Measurements from ENCODE around the gene DERL2. TPM values are rescaled to one million over a fixed set of nuclear protein-coding genes. Genes with fewer than 3 reads are reported as not detected.

The DERL2 gene
- total and polyA plus RNA-seq, 2 of the 4 experiments (the other 2 are of a cell fraction), result 27.4 to 44.2 TPM

- CTCF ChIA-PET, result no interaction called here
- Histone ChIP-seq H4K20me1 (ENCODE audit: insufficient read depth, low read length) (peaks cover 6% of the 10 kb centered on the region; the same call in 1 of the 2 replicates), H3K36me3 (ENCODE audit: control insufficient read depth, insufficient read depth, low read length) (peaks cover 45% of the 10 kb centered on the region), H4K5ac (ENCODE audit: low read depth, low read length) (no peak overlapping the region), H2AFZ (replicated peaks; ENCODE audit: low read length, poor library complexity) (no peak overlapping the region), H2BK20ac (ENCODE audit: low read depth, low read length) (no peak overlapping the region), H3K4ac (ENCODE audit: low read depth, low read length) (no peak overlapping the region), H3K4me2 (ENCODE audit: low read depth, low read length) (no peak overlapping the region), H3K9ac (ENCODE audit: low read depth, low read length) (no peak overlapping the region), H3K14ac (replicated peaks; ENCODE audit: low read depth, low read length) (no peak overlapping the region), H2BK5ac (ENCODE audit: low read depth, low read length, poor library complexity, severe bottlenecking) (no peak overlapping the region), H3K9me1 (ENCODE audit: insufficient read depth, low read length) (peaks cover 24% of the 10 kb centered on the region), H3K27me3 (ENCODE audit: control insufficient read depth, insufficient read depth, low read length) (no peaks in the 10 kb centered on the region), H2AK9ac (replicated peaks; ENCODE audit: low read depth, low read length, poor library complexity) (no peak overlapping the region), H3K23ac (ENCODE audit: low read depth, low read length) (no peak overlapping the region), H3K4me1 (ENCODE audit: control insufficient read depth, insufficient read depth, low read length) (peaks cover 6% of the 10 kb centered on the region), H3K79me1 (ENCODE audit: low read depth in 1 of 2, low read length in 2 of 2) (peaks cover 48 to 75% of the 10 kb centered on the region in 2 experiments), H2BK15ac (ENCODE audit: low read depth, low read length) (no peak overlapping the region), H3K27ac (ENCODE audit: insufficient read depth, low read length) (no peak overlapping the region), H4K91ac (ENCODE audit: insufficient read depth, low read depth, low read length) (no peak overlapping the region), H3K4me3 (ENCODE audit: insufficient read depth, low read depth, low read length) (no peak overlapping the region), H2AK5ac (ENCODE audit: low read depth, low read length) (no peak overlapping the region), H4K8ac (ENCODE audit: low read depth in 2 of 2, low read length in 2 of 2) (no peak overlapping the region), H3K9me3 (ENCODE audit: control insufficient read depth, insufficient read depth, low read length) (no peaks in the 10 kb centered on the region), H3K56ac (ENCODE audit: extremely low read depth, insufficient read depth, low read length) (no peak overlapping the region), H3K18ac (ENCODE audit: low read depth, low read length) (no peak overlapping the region), H2BK120ac (ENCODE audit: low read depth, low read length) (no peak overlapping the region)
- peak; percentile 69 for DNase-seq
- intact Hi-C loops (cut with micrococcal nuclease), result no loop called here
- TF ChIP-seq CEBPB (IDR thresholded peaks at IDR 0.05; ENCODE audit: low read depth, low read length), result no peak
- 0 out of 2 replicates have a peak, but pooled peaks have one; percentile 10 for TF ChIP-seq BHLHE40 (IDR thresholded peaks at IDR 0.05; ENCODE audit: low read depth, low read length)
- no peak for TF ChIP-seq CTCF (conservative IDR thresholded peaks at IDR 0.05; ENCODE audit: low read depth, low read length)
- TF ChIP-seq ELK1 (IDR thresholded peaks at IDR 0.05; ENCODE audit: borderline replicate concordance, low read depth, low read length), result no peak
- TF ChIP-seq RAD21 (IDR thresholded peaks at IDR 0.05; ENCODE audit: low read length), result no peak
- peak; percentile 40; the same call in 1 of the 2 replicates for TF ChIP-seq MXI1 (IDR thresholded peaks at IDR 0.05; ENCODE audit: borderline replicate concordance, low read depth, low read length)
- no peak for TF ChIP-seq RCOR1 (IDR thresholded peaks at IDR 0.05; ENCODE audit: insufficient replicate concordance, low read length)
- TF ChIP-seq POLR2A (IDR thresholded peaks at IDR 0.05; ENCODE audit: low read depth, low read length), result no peak
- no TSS peak for BruUV-seq (replicated peaks)
- dilution Hi-C loops (cut with HindIII; ENCODE audit: low sequenced_read_pairs, unreplicated experiment), result no loop called here
- in situ Hi-C loops (cut with MboI; ENCODE audit: low sequenced_read_pairs), result no loop called here
- no peak; the same call in 1 of the 2 replicates for ATAC-seq (ENCODE audit: low read depth)
- POLR2A ChIA-PET (ENCODE audit: unreplicated experiment), result no interaction called here
- no CpG with 5 or more reads among the region's 1 CpG for WGBS, 2 experiments (ENCODE audit: extremely low coverage in 2 of 2, insufficient read length in 1 of 2)
Observed at GRCh38 chr17:5424909-5425308, 61.1 kb downstream of the DERL2 start.

All from IMR-90 (cell line).